ENCODE data around the gene ABCC5. TPM values are rescaled to one million over a fixed set of nuclear protein-coding genes. Genes with fewer than 3 reads are reported as not detected.

The ABCC5 gene
- total RNA-seq, 2 experiments from 2014 or later: 18.2 to 18.9 TPM

DNA sequence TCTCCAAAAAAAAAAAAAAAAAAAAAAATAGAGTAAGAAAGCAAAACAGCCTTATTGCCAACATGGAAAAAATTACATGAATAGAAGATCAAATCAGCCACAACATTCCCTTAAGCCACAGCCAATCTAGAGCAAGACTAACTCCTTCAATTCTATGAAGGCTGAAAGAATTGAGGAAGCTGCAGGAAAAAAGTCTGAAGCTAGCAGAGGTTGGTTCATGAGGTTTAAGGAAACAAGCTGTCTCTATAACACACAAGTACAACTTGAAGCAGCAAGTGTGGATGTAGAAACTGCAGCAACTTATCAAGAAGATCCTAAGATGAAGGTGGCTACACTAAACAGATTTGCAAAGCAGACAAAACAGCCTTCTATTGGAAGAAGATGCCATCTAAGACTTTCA, 142.3 kb downstream of the ABCC5 start:
- POLR2A ChIA-PET: no interaction called here

DNA sequence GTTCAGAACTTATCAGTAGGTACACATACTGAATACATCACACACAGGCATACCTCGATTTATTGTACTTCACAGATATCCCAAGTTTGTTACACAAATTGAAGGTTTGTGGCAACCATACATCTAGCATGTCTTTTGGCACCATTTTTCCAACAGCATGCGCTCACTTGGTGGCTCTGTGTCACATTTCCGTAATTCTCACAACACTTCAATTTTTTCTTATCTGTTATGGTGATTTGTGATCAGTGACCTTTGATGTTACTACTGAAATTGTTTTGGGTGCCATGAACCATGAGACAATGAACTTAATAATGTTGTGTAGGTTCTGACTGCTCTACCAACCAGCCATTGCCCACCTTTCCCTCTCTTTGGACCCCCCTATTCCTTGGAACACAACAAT, 143.8 kb downstream of the ABCC5 start:
- ChIA-PET POLR2A (no interaction called here), CTCF (interaction anchor here (1.4 to 2.6 kb wide), 2 partner anchors 9 to 11 kb away, joined by 3 to 8 read pairs; partner anchors contain the start of gene PARL)

More for the DNA sequence above, 142.3 kb downstream of the ABCC5 start:
- CTCF ChIA-PET: interaction anchor here (2.6 kb wide), 1 partner anchor 9 kb away, joined by 8 read pairs; the partner anchor contains the start of gene PARL

DNA sequence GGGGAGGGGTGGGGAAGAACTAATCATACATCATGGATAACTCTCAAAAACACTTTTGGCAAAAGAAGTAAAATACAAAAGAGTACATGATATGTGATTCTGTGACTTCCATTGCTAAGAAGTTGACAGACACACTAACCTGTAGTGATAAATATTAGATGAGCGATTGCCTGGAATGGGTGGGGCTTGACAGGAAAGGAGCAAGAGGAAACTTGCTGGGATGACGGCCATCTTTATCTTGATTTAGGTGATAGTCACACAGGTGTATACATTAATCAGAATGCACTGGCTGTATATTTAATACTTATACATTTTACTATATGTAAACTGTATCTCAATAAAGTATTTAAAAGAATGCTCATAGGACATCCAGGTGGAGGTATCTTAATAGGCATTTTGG, 146.1 kb downstream of the ABCC5 start:
- ChIA-PET CTCF (no interaction called here), POLR2A (no interaction called here)

DNA sequence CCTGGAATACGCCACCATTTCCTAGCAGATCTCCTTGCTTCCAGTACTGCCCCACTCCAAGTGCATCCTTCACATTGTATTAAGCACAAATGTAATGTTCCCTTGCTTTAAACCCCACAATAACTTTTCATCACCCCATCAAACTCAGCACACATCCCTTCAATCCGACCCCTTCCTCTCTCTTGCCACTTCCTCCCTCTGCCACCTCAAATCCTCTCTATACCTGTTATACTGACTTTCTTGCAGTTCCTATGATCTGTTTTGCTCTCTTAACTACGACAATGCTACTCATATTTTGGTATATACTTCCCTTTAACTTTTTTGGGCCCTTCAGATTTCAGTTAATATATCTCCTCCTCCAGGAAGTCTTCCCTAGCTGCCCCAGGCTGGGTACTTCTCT, 147.1 kb downstream of the ABCC5 start:
- ChIA-PET CTCF (interaction anchor here (0.6 kb wide), 1 partner anchor 785 kb away, joined by 4 read pairs; no protein-coding TSS in a partner anchor), POLR2A (no interaction called here)

Other genes with a start within 250 kb of the ABCC5 start
- 1 to 10 TPM; 3.3 to 4.0 TPM for gene MAP6D1, start 192.3 kb downstream of the ABCC5 start, total RNA-seq
- gene PARL, start 133.0 kb downstream of the ABCC5 start, total RNA-seq: 100 to 1,000 TPM in 1 of 2 experiments, 10 to 100 TPM in 1; 96.3 to 107 TPM
- not detected for gene HTR3D, start 13.9 kb upstream of the ABCC5 start, total RNA-seq
- not detected for gene HTR3C, start 35.2 kb upstream of the ABCC5 start, total RNA-seq
- gene HTR3E, start 79.2 kb upstream of the ABCC5 start, total RNA-seq: not detected
- gene EIF2B5, start 117.5 kb upstream of the ABCC5 start, total RNA-seq: 10 to 100 TPM; 74.8 to 76.4 TPM
- gene DVL3, start 137.5 kb upstream of the ABCC5 start, total RNA-seq: 10 to 100 TPM; 36.3 to 37.9 TPM
- 100 to 1,000 TPM; 240 to 244 TPM for gene AP2M1, start 157.0 kb upstream of the ABCC5 start, total RNA-seq
- 10 to 100 TPM; 62.4 to 67.6 TPM for gene ABCF3, start 168.3 kb upstream of the ABCC5 start, total RNA-seq
- not detected for gene VWA5B2, start 211.7 kb upstream of the ABCC5 start, total RNA-seq
- gene ALG3, start 231.1 kb upstream of the ABCC5 start, total RNA-seq: 10 to 100 TPM; 59.7 to 61.9 TPM
- 10 to 100 TPM; 14.2 to 15.7 TPM for gene EEF1AKMT4, start 231.8 kb upstream of the ABCC5 start, total RNA-seq
- under 1 TPM; 0.36 to 0.69 TPM for gene CAMK2N2, start 243.7 kb upstream of the ABCC5 start, total RNA-seq

All from activated CD8-positive, alpha-beta memory T cell treated with anti-CD3 and anti-CD28 coated beads for 36 hours (primary cell).